ENCODE data around the gene ENPP6. TPM values are rescaled to one million over a fixed set of nuclear protein-coding genes. Genes with fewer than 3 reads are reported as not detected.

Gene ENPP6
- total and polyA plus RNA-seq, 2 experiments from 2014 or later = 0.11 TPM; not detected in 1

- H3K4me2 ChIP-seq = no peak overlapping the region
- H3K9me3 Mint-ChIP-seq = no peaks in the 10 kb centered on the region; the same call in 2 of the 3 replicates
These were observed 61.3 kb downstream of the ENPP6 start for GRCh38 chr4:184156163-184156920.

More at GRCh38 chr4:184156163-184156920, 61.3 kb downstream of the ENPP6 start:
- Mint-ChIP-seq H3K27ac (no peak overlapping the region), H3K4me1 (no peaks in the 10 kb centered on the region), H3K4me3 (no peak overlapping the region), H3K27me3 (ENCODE audit: insufficient read depth, low read depth, poor library complexity) (peaks cover 3% of the 10 kb centered on the region), H3K36me3 (ENCODE audit: low read depth) (no peaks in the 10 kb centered on the region; the same call in 2 of the 3 replicates)
- Histone ChIP-seq H3K9me2 (ENCODE audit: insufficient read depth) (peaks cover 18% of the 10 kb centered on the region; the same call in 1 of the 2 replicates), H3K27ac (ENCODE audit: low read depth) (no peak overlapping the region), H3K27me3 (ENCODE audit: insufficient read depth) (no peaks in the 10 kb centered on the region), H3K4me3 (no peak overlapping the region), H3K4me1 (ENCODE audit: insufficient read depth) (no peaks in the 10 kb centered on the region), H4K20me1 (replicated peaks; ENCODE audit: insufficient read depth) (no peaks in the 10 kb centered on the region), H3F3A (replicated peaks; ENCODE audit: low read depth) (no peaks in the 10 kb centered on the region), H3K36me3 (ENCODE audit: insufficient read depth) (no peaks in the 10 kb centered on the region), H3K79me2 (replicated peaks; ENCODE audit: insufficient read depth) (no peaks in the 10 kb centered on the region), H2AFZ (no peak overlapping the region)
- ATAC-seq (no peak), DNase-seq (ENCODE audit: low spot score) (no peak)
- TF ChIP-seq NANOG (IDR thresholded peaks at IDR 0.05; ENCODE audit: borderline replicate concordance) (no peak), EZH2 (IDR thresholded peaks at IDR 0.05; ENCODE audit: low read depth, unreplicated experiment) (no peak), ZNF331 (CRISPR knock-in tag; IDR thresholded peaks at IDR 0.05; ENCODE audit: low read depth) (no peak), STAT1 (IDR thresholded peaks at IDR 0.05; ENCODE audit: unreplicated experiment) (no peak), POLR2AphosphoS5 (IDR thresholded peaks at IDR 0.05; ENCODE audit: low read depth) (no peak), ZNF114 (CRISPR knock-in tag; IDR thresholded peaks at IDR 0.05) (no peak), REST (IDR thresholded peaks at IDR 0.05; ENCODE audit: unreplicated experiment) (no peak), ZNF462 (CRISPR knock-in tag; IDR thresholded peaks at IDR 0.05) (no peak), CREB1 (CRISPR knock-in tag; IDR thresholded peaks at IDR 0.05; ENCODE audit: low read depth) (no peak), ETS1 (IDR thresholded peaks at IDR 0.05) (no peak)
- TF ChIP-seq, protein P1, sequence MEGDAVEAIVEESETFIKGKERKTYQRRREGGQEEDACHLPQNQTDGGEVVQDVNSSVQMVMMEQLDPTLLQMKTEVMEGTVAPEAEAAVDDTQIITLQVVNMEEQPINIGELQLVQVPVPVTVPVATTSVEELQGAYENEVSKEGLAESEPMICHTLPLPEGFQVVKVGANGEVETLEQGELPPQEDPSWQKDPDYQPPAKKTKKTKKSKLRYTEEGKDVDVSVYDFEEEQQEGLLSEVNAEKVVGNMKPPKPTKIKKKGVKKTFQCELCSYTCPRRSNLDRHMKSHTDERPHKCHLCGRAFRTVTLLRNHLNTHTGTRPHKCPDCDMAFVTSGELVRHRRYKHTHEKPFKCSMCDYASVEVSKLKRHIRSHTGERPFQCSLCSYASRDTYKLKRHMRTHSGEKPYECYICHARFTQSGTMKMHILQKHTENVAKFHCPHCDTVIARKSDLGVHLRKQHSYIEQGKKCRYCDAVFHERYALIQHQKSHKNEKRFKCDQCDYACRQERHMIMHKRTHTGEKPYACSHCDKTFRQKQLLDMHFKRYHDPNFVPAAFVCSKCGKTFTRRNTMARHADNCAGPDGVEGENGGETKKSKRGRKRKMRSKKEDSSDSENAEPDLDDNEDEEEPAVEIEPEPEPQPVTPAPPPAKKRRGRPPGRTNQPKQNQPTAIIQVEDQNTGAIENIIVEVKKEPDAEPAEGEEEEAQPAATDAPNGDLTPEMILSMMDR (conservative IDR thresholded peaks at IDR 0.05; ENCODE audit: low read depth in 2 of 2) = no peak
